GM18951 (cell line): Measurements from ENCODE around the gene BID.

Experiments used
- POLR2A ChIP-seq: IDR thresholded peaks from 4 replicates; pipeline ENCODE4 v1.6.1; 2011; ENCODE audit warnings: mild to moderate bottlenecking; ENCODE audit not compliant: insufficient read length, insufficient read depth; ENCODE audit errors: extremely low read depth
- in situ Hi-C: fragments of 300-500 bp; cut with MboI; formaldehyde crosslinking; loops from one replicate; pipeline ENCODE4 v1.12.0; 2022; ENCODE audit warnings: low sequenced_read_pairs, mixed read lengths, inconsistent platforms; ENCODE audit not compliant: unreplicated experiment

The BID gene

DNA sequence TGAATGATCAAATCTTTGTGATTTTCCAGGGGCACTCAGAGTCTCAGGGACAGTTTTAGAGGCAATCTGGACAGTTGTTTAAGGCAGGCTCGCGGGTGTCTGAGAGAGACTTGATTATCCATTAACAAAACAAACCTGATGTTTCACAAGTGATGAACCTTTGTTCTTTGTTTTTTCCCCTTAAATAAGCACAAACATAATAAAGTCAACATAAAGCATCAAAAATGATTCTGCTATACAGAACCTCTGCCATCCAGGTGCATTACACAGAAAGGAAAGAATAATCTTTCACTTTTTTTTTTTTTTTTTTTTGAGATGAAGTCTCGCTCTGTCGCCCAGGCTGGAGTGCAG lies 13.2 kb downstream of the BID start:
- in situ Hi-C loops: no loop called here
- no peak for TF ChIP-seq POLR2A

- TF ChIP-seq POLR2A: no peak
Observed at GRCh38 chr22:17754233-17754925, 19.9 kb downstream of the BID start.

GRCh38 chr22:17753401-17753989 lies 20.8 kb downstream of the BID start:
- in situ Hi-C loops: no loop called here
- TF ChIP-seq POLR2A: no peak

More at GRCh38 chr22:17754233-17754925, 19.9 kb downstream of the BID start:
- in situ Hi-C loops: no loop called here

DNA sequence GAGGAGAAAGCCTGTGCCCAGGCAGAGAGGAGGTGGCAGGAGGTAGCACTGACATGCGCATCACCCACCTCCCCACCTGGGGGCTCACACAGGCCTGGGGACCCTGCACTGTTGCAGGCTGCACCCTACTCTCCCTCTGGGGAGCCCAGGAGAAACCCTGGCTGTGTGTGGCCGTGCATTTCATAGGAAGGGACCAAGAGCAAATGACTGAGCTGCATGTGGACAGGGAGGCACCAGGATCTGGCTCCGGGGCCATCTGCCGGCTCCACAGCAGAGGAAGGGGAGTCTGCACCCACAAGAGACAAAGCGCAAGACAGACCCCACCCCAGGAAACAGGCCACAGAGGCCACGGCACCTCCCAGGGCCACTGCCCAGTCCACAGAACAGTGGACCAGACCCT lies 22.7 kb downstream of the BID start:
- in situ Hi-C loops: no loop called here
- no peak for TF ChIP-seq POLR2A

GRCh38 chr22:17749605-17750395 lies 24.5 kb downstream of the BID start:
- no peak for TF ChIP-seq POLR2A
- in situ Hi-C loops: no loop called here

DNA sequence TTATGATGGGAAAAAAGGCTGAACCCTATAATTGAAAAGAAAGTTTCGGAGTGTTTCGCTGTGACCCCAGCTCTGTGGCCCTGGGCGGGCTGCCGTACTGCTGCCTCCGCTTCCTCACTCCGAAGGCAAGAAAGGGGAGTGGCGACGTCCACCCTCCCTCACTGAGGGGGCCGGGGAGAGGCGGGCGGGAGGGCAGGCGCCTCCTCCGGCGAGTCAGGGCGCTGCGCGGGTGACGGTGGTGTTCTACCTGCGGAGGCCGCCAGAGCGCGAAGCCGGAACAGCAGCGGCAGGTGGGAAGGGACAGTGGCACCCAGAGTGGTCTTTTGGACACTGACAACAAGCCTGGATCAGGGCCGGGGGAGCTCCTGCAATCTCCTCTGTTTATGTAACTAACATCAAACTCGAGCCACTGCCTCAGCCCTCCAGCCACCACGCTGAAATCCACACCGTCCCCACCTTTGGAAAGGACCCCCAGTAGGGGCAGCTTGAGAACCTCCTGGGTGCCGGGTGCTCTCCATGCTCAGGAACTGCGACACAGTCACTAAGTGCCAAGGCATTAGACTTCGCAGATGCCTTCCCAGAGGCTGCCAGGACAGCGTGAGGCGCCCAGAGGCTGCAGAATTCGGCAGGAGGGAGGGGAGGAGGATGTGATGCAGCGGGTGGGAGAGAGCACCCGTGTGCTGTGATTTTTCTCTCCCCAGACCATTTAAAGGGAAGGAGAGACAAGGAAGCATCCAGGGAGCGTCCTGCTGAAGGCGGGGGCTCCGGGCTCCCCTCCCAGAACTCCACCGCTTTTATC lies 25.5 kb downstream of the BID start:
- TF ChIP-seq POLR2A: no peak
- in situ Hi-C loops: no loop called here

DNA sequence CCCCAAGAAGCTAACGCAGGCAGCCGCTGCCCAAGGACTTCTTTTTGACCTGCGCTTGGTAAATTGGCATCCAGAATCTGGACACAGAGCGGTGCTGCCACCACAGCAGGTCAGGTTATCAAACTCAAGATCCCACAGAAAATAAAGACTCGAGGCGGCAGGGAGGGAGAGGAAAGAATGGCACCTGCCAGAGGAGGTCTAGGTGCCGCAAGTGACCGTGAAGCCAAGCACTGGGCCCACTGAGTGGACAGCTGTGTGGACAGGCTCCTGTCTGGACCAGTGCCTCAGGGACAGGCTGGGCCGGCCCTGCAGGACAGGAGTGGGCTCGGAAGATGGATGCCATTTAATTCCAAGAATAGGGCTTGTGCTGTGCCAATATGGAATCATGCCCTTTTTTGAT lies 27.4 kb downstream of the BID start:
- in situ Hi-C loops: no loop called here
- TF ChIP-seq POLR2A: no peak

GRCh38 chr22:17744430-17744829 lies 29.8 kb downstream of the BID start:
- in situ Hi-C loops: no loop called here
- no peak for TF ChIP-seq POLR2A

- no peak for TF ChIP-seq POLR2A
- in situ Hi-C loops: no loop called here
Observed at GRCh38 chr22:17743661-17744411, 30.4 kb downstream of the BID start.

- no peak for TF ChIP-seq POLR2A
- in situ Hi-C loops: no loop called here
Observed at GRCh38 chr22:17742527-17742902, 31.8 kb downstream of the BID start.

GRCh38 chr22:17741866-17742526 lies 32.3 kb downstream of the BID start:
- in situ Hi-C loops: no loop called here
- no peak for TF ChIP-seq POLR2A
